ENCODE measurements around the gene KHK. TPM values are rescaled to one million over a fixed set of nuclear protein-coding genes. Genes with fewer than 3 reads are reported as not detected.
"Not testable (repeated sequence)": the region's sequence is repeated elsewhere in the genome, so short reads cannot be mapped to it uniquely, and the experiment has no call there.

The KHK gene
- total RNA-seq, 1 experiment from 2014 or later = 3.2 TPM

- in situ Hi-C loops (cut with HindIII; ENCODE audit: low pct_unique_long_range_greater_than_20kb, low sequenced_read_pairs); DNase-seq (ENCODE audit: low read depth, low spot score): not testable (repeated sequence)
Measured at GRCh38 chr2:27110603-27111352, 24.2 kb downstream of the KHK start.

GRCh38 chr2:27111392-27112078 is 25.0 kb downstream of the KHK start:
- in situ Hi-C loops (cut with HindIII; ENCODE audit: low pct_unique_long_range_greater_than_20kb, low sequenced_read_pairs); DNase-seq (ENCODE audit: low read depth, low spot score): not testable (repeated sequence)

DNA sequence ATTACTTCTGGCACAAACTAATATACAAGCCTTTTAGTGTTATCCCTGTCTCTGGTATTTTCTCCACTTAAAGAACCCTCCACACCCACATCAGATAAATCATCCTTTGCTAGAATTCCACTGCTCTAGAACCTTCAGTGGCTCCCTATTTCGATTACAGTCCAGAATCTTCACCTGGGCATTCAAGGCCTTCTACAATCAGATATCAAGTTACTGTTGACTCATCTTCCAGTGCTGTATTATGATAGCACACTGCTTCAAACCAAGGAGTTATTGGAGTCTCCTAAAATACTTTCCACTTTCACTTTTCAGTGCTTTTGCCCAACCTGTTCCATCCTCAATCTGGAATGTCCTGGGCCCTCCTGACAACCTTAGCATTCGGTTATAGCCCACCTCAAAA is 28.9 kb downstream of the KHK start:
- no peak for DNase-seq (ENCODE audit: low read depth, low spot score)
- in situ Hi-C loops (cut with HindIII; ENCODE audit: low pct_unique_long_range_greater_than_20kb, low sequenced_read_pairs) = no loop called here

- in situ Hi-C loops (cut with HindIII; ENCODE audit: low pct_unique_long_range_greater_than_20kb, low sequenced_read_pairs) = no loop called here
- DNase-seq (ENCODE audit: low read depth, low spot score) = no peak
Measured at GRCh38 chr2:27117995-27118524, 31.5 kb downstream of the KHK start.

GRCh38 chr2:27118525-27119329 is 32.2 kb downstream of the KHK start, which contains the start of gene CGREF1:
Gene CGREF1, minus strand, starts transcription at chr2:27119128. Its CDS starts 14,762 bp downstream, at chr2:27104366.
- in situ Hi-C loops (cut with HindIII; ENCODE audit: low pct_unique_long_range_greater_than_20kb, low sequenced_read_pairs) = no loop called here
- no peak for DNase-seq (ENCODE audit: low read depth, low spot score)

DNA sequence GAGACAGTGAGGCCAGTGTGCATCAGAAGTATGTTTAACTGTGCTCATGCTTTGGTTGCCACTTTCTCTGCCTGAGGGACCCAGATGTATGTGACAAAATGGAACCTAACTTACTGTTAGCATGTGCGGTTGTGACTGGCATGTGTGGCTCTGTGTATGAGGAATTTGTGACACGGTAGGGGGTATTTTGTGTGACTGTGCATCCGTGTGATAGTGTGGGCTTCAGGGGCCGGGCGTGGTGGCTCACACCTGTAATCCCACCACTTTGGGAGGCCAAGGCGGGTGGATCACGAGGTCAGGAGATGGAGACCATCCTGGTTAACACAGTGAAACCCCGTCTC is 32.7 kb downstream of the KHK start:
- DNase-seq (ENCODE audit: low read depth, low spot score); in situ Hi-C loops (cut with HindIII; ENCODE audit: low pct_unique_long_range_greater_than_20kb, low sequenced_read_pairs): not testable (repeated sequence)

DNA sequence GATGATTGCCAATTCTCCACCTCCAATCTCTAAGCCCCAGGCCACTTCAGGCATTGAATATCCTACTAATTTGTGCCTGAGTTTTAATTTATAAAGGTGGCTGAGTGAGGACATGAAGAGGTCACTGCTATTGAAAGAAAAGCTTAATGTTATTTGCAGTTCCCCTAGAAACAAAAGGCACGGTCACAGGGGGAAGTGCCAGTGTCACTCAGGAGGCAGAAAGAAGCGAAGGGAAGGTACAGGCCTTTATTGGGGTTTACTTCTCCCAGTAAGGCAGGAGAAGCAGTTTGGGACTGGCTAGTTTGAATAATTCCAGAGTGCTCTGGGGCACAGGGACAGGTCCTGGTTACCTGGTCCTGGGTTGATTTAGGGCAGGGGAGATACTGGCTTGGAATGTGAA is 35.3 kb downstream of the KHK start:
- in situ Hi-C loops (cut with HindIII; ENCODE audit: low pct_unique_long_range_greater_than_20kb, low sequenced_read_pairs) = no loop called here
- no peak for DNase-seq (ENCODE audit: low read depth, low spot score)

GRCh38 chr2:27122791-27123190 is 36.2 kb downstream of the KHK start:
- no peak for DNase-seq (ENCODE audit: low read depth, low spot score)
- in situ Hi-C loops (cut with HindIII; ENCODE audit: low pct_unique_long_range_greater_than_20kb, low sequenced_read_pairs) = no loop called here

GRCh38 chr2:27123302-27124150 is 37.0 kb downstream of the KHK start, which contains the start of gene ABHD1:
Gene ABHD1, plus strand, starts transcription at chr2:27123815. Its CDS starts 134 bp downstream, at chr2:27123949.
- DNase-seq (ENCODE audit: low read depth, low spot score) = peak; percentile 30
- in situ Hi-C loops (cut with HindIII; ENCODE audit: low pct_unique_long_range_greater_than_20kb, low sequenced_read_pairs) = no loop called here

GRCh38 chr2:27125104-27125503 is 38.5 kb downstream of the KHK start:
- no peak for DNase-seq (ENCODE audit: low read depth, low spot score)
- in situ Hi-C loops (cut with HindIII; ENCODE audit: low pct_unique_long_range_greater_than_20kb, low sequenced_read_pairs) = no loop called here

DNA sequence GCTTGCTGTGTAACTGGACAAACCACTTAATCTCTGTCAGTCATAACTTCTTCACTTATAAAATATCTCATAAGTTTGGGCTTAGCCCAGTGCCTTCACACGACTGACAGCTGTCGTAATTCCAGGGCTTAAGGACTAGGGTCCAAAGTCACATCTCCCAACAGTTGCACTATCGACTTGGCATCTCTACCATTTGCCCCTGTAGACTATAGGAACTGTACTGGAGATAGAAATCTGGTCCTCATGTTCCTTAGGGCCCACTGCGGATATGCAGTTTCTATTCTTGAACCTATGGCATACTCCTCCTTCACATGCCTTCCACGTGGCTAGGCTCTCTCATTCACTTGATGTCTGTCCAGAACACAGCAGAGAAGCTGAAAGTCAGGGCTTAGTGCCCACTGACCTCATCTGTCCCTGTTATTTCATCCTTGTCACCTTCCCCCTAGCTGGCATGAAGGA is 39.7 kb downstream of the KHK start:
- no peak for DNase-seq (ENCODE audit: low read depth, low spot score)
- in situ Hi-C loops (cut with HindIII; ENCODE audit: low pct_unique_long_range_greater_than_20kb, low sequenced_read_pairs) = no loop called here

GRCh38 chr2:27127883-27128667 is 41.5 kb downstream of the KHK start:
- DNase-seq (ENCODE audit: low read depth, low spot score) = no peak
- in situ Hi-C loops (cut with HindIII; ENCODE audit: low pct_unique_long_range_greater_than_20kb, low sequenced_read_pairs) = no loop called here

- DNase-seq (ENCODE audit: low read depth, low spot score) = no peak
- in situ Hi-C loops (cut with HindIII; ENCODE audit: low pct_unique_long_range_greater_than_20kb, low sequenced_read_pairs) = no loop called here
Measured at GRCh38 chr2:27128668-27129571, 42.3 kb downstream of the KHK start.

DNA sequence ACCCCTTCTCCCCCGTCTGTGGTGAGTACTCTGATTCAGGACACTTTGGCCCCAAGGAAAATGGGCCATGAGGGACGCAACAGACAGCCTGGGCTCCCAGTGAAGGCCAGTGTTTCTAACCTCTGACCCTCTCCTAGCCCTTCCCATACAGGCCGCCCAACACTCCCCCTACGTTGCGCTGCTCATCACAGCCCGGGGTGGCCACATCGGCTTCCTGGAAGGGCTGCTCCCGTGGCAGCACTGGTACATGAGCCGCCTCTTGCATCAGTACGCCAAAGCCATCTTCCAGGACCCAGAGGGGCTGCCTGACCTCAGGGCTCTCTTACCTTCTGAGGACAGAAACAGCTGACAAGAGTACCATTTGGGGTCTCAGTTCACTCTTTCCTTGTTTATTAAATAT is 43.8 kb downstream of the KHK start:
- in situ Hi-C loops (cut with HindIII; ENCODE audit: low pct_unique_long_range_greater_than_20kb, low sequenced_read_pairs) = no loop called here
- no peak for DNase-seq (ENCODE audit: low read depth, low spot score)

DNA sequence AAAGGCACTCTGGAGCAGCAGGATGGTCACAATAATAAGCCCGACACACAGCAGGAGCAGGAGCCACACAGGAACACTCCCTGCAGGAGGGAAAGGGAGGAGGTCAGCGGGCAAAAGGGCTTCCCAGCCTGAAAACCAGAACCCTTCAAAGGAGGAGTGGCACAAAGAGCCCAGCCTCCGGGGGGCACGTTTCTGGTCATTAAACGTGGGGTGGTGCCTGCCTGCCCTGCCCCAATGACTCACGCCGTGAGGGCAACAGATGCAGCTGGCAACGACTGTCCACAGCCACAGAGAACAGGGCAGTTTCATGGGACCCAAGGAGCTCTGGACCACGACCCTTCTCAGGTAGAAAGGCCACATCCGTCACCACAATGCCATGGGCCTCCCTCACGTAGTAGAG is 44.9 kb downstream of the KHK start:
- in situ Hi-C loops (cut with HindIII; ENCODE audit: low pct_unique_long_range_greater_than_20kb, low sequenced_read_pairs) = no loop called here
- DNase-seq (ENCODE audit: low read depth, low spot score) = no peak

Measured in SK-MEL-5 (cell line).